SK-N-SH treated with all-trans-retinoic acid at 6 μM for 48 hours (cell line): ENCODE measurements around the gene POLDIP3.
"Not testable (repeated sequence)": the region's sequence is repeated elsewhere in the genome, so short reads cannot be mapped to it uniquely, and the experiment has no call there.

Experiments used
- ATAC-seq: fragments of 200-7000 bp; cut with Tn5 transposase; 3 replicates; pipeline ENCODE4 v1.9.1; 2020; ENCODE audit warnings: mild to moderate bottlenecking, moderate library complexity
- ARNTL ChIP-seq: fragments of 450-650 bp; formaldehyde crosslinking; IDR thresholded peaks from 2 replicates; pipeline ENCODE4 v1.5.0; 2020; ENCODE audit warnings: low read depth, mild to moderate bottlenecking, moderate library complexity, borderline replicate concordance
- BACH2 ChIP-seq: fragments of 250-450 bp; sonication (Bioruptor Pico); IDR thresholded peaks from 2 replicates; pipeline ENCODE4 v1.9.0; 2021; ENCODE audit warnings: mild to moderate bottlenecking, borderline replicate concordance
- CSDC2 ChIP-seq: fragments of 250-450 bp; sonication (Bioruptor Pico); IDR thresholded peaks from 2 replicates; pipeline ENCODE4 v1.5.0; 2020; ENCODE audit warnings: mild to moderate bottlenecking, moderate library complexity
- ESRRG ChIP-seq: fragments of 250-450 bp; sonication (Bioruptor Pico); IDR thresholded peaks from 2 replicates; pipeline ENCODE4 v1.6.1; 2021; ENCODE audit warnings: mild to moderate bottlenecking
- GLIS3 ChIP-seq: fragments of 250-450 bp; sonication (Bioruptor Pico); IDR thresholded peaks from 2 replicates; pipeline ENCODE4 v1.5.0; 2020; ENCODE audit warnings: mild to moderate bottlenecking, moderate library complexity
- ISL1 ChIP-seq: fragments of 250-450 bp; sonication (Bioruptor Pico); IDR thresholded peaks from 2 replicates; pipeline ENCODE4 v2.1.2; 2022; ENCODE audit warnings: mild to moderate bottlenecking, moderate library complexity
- OSR1 ChIP-seq: fragments of 250-450 bp; sonication (Bioruptor Pico); IDR thresholded peaks from 2 replicates; pipeline ENCODE4 v1.8.0; 2022; ENCODE audit warnings: moderate library complexity, mild to moderate bottlenecking, inconsistent platforms
- PPARA ChIP-seq: fragments of 250-450 bp; sonication (Bioruptor Pico); IDR thresholded peaks from 2 replicates; pipeline ENCODE4 v1.5.0; 2020; ENCODE audit warnings: mild to moderate bottlenecking, borderline replicate concordance
- RARB ChIP-seq: fragments of 250-450 bp; sonication (Bioruptor Pico); IDR thresholded peaks from 2 replicates; pipeline ENCODE4 v1.8.0; 2021; ENCODE audit warnings: mild to moderate bottlenecking, moderate library complexity
- TCF4 ChIP-seq: fragments of 250-450 bp; sonication (Bioruptor Pico); IDR thresholded peaks from 2 replicates; pipeline ENCODE4 v1.8.0; 2021; ENCODE audit warnings: mild to moderate bottlenecking, moderate library complexity, borderline replicate concordance
- ZC3H10 ChIP-seq: fragments of 250-450 bp; sonication (Bioruptor Pico); IDR thresholded peaks from 2 replicates; pipeline ENCODE4 v1.5.1; 2021; ENCODE audit warnings: mild to moderate bottlenecking, moderate library complexity
- ZFP3 ChIP-seq: fragments of 250-450 bp; sonication (Bioruptor Pico); IDR thresholded peaks from 2 replicates; pipeline ENCODE4 v1.5.0; 2020; ENCODE audit warnings: mild to moderate bottlenecking, moderate library complexity
- ZFP30 ChIP-seq: fragments of 450-650 bp; formaldehyde crosslinking; IDR thresholded peaks from 2 replicates; pipeline ENCODE4 v1.5.0; 2022; ENCODE audit warnings: mild to moderate bottlenecking, moderate library complexity
- ZNF70 ChIP-seq: fragments of 450-650 bp; formaldehyde crosslinking; IDR thresholded peaks from 2 replicates; pipeline ENCODE4 v1.5.0; 2020; ENCODE audit warnings: mild to moderate bottlenecking, moderate library complexity
- ZNF8 ChIP-seq: fragments of 450-650 bp; formaldehyde crosslinking; IDR thresholded peaks from 2 replicates; pipeline ENCODE4 v1.5.0; 2020; ENCODE audit warnings: mild to moderate bottlenecking, moderate library complexity
- TF ChIP-seq, protein P1 (sequence below): fragments of 250-450 bp; sonication (Bioruptor Pico); IDR thresholded peaks from 2 replicates; pipeline ENCODE4 v1.5.1; 2021; ENCODE audit warnings: mild to moderate bottlenecking, moderate library complexity
- TF ChIP-seq, protein P2 (sequence below): fragments of 250-450 bp; sonication (Bioruptor Pico); IDR thresholded peaks from 2 replicates; pipeline ENCODE4 v1.8.0; 2021; ENCODE audit warnings: low read depth, mild to moderate bottlenecking, moderate library complexity, borderline replicate concordance
- TF ChIP-seq, protein P3 (sequence below): fragments of 250-450 bp; sonication (Bioruptor Pico); IDR thresholded peaks from 2 replicates; pipeline ENCODE4 v1.8.0; 2020; ENCODE audit warnings: mild to moderate bottlenecking, moderate library complexity, borderline replicate concordance
- TF ChIP-seq, protein P4 (sequence below): fragments of 250-450 bp; sonication (Bioruptor Pico); IDR thresholded peaks from 2 replicates; pipeline ENCODE4 v1.5.1; 2020; ENCODE audit warnings: low read depth, mild to moderate bottlenecking, moderate library complexity
- TF ChIP-seq, protein P5 (sequence below): fragments of 250-450 bp; sonication (Bioruptor Pico); IDR thresholded peaks from 2 replicates; pipeline ENCODE4 v1.5.0; 2020; ENCODE audit warnings: mild to moderate bottlenecking, moderate library complexity

POLDIP3 gene

DNA sequence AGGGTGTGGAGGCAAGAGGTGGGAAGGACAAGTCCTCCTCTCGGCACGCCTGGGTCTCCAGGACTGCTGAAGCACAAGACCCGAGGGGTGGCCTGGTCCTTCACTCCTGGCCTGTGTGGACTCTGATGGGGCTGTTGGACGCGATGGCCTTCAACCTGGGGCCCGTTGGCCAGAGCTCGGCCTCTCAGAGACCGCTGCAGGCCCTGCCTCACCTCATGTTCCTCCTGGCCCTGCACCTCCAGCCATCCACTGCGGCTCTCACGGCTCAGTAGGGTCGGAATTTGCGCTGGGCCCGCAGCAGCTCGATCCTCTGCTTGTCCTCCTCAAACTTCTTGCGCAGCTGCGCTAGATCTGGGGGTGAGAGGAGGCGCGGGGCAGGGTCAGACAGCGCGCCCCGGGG lies 40.2 kb downstream of the POLDIP3 start:
- ATAC-seq: not testable (repeated sequence)

DNA sequence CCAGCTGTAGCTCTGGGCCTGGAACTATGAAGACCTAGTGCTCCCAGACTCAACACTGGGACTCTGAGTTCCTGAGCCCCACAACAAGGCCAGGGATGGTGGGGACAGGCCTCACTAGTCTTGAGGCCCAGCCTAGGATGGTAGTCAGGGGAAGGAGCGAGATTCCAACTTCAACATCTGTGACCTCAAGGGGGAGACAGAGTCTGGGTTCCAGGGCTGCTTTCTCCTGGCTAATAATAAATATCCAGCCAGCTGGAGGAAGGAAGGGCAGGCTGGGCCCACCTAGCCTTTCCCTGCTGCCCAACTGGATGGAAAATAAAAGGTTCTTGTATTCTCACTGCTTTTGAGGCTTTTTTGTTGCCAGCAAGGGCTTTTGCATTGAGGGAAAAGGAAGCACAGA lies 40.6 kb downstream of the POLDIP3 start:
- not testable (repeated sequence) for ATAC-seq

DNA sequence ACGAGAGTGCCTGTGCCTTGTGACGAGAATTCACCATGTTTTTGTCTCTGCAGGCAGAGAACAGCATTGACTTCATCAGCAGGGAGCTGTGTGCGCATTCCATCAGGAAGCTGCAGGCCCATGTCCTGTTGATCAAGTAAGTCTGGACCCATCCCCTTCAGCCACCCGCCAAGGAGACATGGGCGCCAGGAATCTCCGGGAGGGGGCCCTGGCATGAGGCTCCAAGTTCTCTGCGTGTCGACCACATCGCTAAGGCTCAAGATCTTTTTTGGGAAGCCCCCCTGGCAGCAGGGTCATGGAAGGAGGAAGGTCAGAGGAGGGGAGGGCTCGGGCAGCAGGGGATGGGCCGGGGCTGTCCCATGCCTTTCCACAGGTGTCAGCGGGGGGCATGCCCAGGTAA lies 43.6 kb downstream of the POLDIP3 start:
- ATAC-seq: not testable (repeated sequence)

DNA sequence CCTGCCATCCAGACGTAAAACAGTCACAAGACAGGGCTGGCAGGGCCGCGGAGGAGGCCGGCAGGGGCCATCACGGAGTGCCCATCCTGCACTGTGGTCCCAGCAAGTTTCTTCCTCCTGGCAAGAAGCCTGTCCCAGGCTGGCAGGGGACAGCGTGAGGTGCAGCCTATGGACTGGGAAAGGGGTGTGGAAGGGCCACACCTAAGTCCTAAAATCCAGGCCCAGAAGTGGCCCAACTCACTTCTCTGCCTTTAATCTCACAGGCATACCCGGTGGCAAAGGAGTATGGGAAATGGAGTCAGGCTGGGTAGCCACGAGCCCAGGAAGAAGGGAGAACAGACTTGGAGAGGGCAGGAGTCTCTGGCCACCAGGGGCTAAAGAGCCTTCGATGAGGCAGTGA lies 44.1 kb downstream of the POLDIP3 start:
- ATAC-seq: not testable (repeated sequence)

DNA sequence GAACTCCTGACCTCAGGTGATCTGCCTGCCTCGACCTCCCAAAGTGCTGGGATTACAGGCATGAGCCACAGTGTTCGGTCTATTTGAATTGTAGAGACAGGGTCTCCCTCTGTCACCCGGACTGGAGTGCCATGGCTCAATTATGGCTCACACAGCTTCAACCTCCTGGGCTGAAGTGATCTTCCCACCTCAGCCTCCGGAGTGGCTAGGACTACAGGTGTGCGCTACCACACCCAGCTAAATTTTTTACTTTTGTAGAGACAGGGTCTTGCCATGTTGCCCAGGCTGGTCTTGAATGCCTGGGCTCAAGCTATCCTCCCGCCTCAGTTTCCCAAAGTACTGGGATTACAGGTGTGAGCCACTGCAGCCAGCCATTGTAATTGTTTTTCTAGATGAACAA lies 46.7 kb downstream of the POLDIP3 start:
- not testable (repeated sequence) for ATAC-seq

DNA sequence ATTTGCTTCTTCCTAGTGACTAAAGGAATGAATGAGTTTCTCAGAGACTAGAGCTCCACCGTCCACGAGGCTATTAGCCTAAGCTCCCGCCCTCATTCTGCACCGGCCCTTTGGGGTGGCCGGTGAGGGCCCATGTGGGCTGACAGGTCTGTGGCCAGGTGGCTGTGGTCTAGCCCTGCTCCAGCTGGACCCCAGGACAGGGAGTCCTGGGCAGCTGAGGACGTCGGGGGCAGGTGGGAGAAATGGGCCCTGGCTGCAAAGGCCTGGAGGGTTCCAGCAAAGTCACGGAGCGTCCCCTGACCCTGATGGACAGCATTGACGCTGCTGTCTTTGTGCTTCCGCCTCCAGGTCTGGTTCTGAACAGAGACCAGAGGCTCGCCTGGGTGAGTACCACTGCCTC lies 48.7 kb downstream of the POLDIP3 start:
- TF ChIP-seq, protein P1, sequence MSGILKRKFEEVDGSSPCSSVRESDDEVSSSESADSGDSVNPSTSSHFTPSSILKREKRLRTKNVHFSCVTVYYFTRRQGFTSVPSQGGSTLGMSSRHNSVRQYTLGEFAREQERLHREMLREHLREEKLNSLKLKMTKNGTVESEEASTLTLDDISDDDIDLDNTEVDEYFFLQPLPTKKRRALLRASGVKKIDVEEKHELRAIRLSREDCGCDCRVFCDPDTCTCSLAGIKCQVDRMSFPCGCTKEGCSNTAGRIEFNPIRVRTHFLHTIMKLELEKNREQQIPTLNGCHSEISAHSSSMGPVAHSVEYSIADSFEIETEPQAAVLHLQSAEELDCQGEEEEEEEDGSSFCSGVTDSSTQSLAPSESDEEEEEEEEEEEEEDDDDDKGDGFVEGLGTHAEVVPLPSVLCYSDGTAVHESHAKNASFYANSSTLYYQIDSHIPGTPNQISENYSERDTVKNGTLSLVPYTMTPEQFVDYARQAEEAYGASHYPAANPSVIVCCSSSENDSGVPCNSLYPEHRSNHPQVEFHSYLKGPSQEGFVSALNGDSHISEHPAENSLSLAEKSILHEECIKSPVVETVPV (CRISPR knock-in tag): no peak
- TF ChIP-seq PPARA (CRISPR knock-in tag) (no peak), ESRRG (no peak), OSR1 (CRISPR knock-in tag) (no peak), ZNF70 (CRISPR knock-in tag) (no peak), GLIS3 (no peak), ISL1 (CRISPR knock-in tag) (no peak), ARNTL (CRISPR knock-in tag) (no peak), ZNF8 (CRISPR knock-in tag) (no peak), ZFP3 (CRISPR knock-in tag) (no peak), CSDC2 (CRISPR knock-in tag) (no peak), RARB (CRISPR knock-in tag) (no peak), BACH2 (CRISPR knock-in tag) (no peak), ZFP30 (CRISPR knock-in tag) (no peak), ZC3H10 (CRISPR knock-in tag) (no peak), TCF4 (no peak)
- TF ChIP-seq, protein P2, sequence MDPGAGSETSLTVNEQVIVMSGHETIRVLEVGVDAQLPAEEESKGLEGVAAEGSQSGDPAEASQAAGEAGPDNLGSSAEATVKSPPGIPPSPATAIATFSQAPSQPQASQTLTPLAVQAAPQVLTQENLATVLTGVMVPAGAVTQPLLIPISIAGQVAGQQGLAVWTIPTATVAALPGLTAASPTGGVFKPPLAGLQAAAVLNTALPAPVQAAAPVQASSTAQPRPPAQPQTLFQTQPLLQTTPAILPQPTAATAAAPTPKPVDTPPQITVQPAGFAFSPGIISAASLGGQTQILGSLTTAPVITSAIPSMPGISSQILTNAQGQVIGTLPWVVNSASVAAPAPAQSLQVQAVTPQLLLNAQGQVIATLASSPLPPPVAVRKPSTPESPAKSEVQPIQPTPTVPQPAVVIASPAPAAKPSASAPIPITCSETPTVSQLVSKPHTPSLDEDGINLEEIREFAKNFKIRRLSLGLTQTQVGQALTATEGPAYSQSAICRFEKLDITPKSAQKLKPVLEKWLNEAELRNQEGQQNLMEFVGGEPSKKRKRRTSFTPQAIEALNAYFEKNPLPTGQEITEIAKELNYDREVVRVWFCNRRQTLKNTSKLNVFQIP (CRISPR knock-in tag): no peak
- TF ChIP-seq, protein P3, sequence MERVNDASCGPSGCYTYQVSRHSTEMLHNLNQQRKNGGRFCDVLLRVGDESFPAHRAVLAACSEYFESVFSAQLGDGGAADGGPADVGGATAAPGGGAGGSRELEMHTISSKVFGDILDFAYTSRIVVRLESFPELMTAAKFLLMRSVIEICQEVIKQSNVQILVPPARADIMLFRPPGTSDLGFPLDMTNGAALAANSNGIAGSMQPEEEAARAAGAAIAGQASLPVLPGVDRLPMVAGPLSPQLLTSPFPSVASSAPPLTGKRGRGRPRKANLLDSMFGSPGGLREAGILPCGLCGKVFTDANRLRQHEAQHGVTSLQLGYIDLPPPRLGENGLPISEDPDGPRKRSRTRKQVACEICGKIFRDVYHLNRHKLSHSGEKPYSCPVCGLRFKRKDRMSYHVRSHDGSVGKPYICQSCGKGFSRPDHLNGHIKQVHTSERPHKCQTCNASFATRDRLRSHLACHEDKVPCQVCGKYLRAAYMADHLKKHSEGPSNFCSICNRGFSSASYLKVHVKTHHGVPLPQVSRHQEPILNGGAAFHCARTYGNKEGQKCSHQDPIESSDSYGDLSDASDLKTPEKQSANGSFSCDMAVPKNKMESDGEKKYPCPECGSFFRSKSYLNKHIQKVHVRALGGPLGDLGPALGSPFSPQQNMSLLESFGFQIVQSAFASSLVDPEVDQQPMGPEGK (CRISPR knock-in tag): no peak
- TF ChIP-seq, protein P4, sequence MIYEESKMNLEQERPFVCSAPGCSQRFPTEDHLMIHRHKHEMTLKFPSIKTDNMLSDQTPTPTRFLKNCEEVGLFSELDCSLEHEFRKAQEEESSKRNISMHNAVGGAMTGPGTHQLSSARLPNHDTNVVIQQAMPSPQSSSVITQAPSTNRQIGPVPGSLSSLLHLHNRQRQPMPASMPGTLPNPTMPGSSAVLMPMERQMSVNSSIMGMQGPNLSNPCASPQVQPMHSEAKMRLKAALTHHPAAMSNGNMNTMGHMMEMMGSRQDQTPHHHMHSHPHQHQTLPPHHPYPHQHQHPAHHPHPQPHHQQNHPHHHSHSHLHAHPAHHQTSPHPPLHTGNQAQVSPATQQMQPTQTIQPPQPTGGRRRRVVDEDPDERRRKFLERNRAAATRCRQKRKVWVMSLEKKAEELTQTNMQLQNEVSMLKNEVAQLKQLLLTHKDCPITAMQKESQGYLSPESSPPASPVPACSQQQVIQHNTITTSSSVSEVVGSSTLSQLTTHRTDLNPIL (CRISPR knock-in tag): no peak
- TF ChIP-seq, protein P5, sequence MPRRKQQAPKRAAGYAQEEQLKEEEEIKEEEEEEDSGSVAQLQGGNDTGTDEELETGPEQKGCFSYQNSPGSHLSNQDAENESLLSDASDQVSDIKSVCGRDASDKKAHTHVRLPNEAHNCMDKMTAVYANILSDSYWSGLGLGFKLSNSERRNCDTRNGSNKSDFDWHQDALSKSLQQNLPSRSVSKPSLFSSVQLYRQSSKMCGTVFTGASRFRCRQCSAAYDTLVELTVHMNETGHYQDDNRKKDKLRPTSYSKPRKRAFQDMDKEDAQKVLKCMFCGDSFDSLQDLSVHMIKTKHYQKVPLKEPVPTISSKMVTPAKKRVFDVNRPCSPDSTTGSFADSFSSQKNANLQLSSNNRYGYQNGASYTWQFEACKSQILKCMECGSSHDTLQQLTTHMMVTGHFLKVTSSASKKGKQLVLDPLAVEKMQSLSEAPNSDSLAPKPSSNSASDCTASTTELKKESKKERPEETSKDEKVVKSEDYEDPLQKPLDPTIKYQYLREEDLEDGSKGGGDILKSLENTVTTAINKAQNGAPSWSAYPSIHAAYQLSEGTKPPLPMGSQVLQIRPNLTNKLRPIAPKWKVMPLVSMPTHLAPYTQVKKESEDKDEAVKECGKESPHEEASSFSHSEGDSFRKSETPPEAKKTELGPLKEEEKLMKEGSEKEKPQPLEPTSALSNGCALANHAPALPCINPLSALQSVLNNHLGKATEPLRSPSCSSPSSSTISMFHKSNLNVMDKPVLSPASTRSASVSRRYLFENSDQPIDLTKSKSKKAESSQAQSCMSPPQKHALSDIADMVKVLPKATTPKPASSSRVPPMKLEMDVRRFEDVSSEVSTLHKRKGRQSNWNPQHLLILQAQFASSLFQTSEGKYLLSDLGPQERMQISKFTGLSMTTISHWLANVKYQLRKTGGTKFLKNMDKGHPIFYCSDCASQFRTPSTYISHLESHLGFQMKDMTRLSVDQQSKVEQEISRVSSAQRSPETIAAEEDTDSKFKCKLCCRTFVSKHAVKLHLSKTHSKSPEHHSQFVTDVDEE: no peak
- ATAC-seq: no peak
